LNCaP clone FGC (cell line): Measurements from ENCODE around the gene PGM1.

ENCODE experiments used
- DNase-seq: peaks from one replicate; pipeline ENCODE4 v3.0.0-alpha.2; 2011; ENCODE audit warnings: low read depth
- H3K4me3 ChIP-seq: 2 replicates; pipeline ENCODE4 v1.5.1; 2011; ENCODE audit warnings: mild to moderate bottlenecking, low read depth, low read length, control low read depth
- TF ChIP-seq, protein P1 (sequence below): IDR thresholded peaks from 2 replicates; pipeline ENCODE4 v1.5.1; 2012; ENCODE audit warnings: mild to moderate bottlenecking; ENCODE audit not compliant: control insufficient read depth, insufficient read depth; ENCODE audit errors: extremely low read depth

PGM1 gene

DNA sequence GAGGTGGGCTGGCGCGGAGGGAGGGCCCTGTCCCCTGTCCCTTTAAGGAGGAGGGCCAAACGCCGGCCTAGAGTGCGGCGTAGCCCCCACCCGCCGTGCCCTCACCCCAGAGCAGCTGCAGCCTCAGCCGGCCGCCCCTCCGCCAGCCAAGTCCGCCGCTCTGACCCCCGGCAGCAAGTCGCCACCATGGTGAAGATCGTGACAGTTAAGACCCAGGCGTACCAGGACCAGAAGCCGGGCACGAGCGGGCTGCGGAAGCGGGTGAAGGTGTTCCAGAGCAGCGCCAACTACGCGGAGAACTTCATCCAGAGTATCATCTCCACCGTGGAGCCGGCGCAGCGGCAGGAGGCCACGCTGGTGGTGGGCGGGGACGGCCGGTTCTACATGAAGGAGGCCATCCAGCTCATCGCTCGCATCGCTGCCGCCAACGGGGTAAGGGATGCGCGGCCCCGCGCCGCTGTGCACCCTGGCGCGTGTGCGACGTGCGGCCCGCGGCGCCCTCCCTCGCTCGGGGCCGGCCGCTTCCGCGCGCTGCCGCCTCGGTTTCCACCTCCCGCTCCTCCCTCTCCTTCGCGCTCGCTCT is at the start of gene PGM1:
Gene PGM1, plus strand, starts transcription at position 109 of the 583 bp plus-strand sequence. Its CDS starts 78 bp downstream, at position 187.
- TF ChIP-seq, protein P1, sequence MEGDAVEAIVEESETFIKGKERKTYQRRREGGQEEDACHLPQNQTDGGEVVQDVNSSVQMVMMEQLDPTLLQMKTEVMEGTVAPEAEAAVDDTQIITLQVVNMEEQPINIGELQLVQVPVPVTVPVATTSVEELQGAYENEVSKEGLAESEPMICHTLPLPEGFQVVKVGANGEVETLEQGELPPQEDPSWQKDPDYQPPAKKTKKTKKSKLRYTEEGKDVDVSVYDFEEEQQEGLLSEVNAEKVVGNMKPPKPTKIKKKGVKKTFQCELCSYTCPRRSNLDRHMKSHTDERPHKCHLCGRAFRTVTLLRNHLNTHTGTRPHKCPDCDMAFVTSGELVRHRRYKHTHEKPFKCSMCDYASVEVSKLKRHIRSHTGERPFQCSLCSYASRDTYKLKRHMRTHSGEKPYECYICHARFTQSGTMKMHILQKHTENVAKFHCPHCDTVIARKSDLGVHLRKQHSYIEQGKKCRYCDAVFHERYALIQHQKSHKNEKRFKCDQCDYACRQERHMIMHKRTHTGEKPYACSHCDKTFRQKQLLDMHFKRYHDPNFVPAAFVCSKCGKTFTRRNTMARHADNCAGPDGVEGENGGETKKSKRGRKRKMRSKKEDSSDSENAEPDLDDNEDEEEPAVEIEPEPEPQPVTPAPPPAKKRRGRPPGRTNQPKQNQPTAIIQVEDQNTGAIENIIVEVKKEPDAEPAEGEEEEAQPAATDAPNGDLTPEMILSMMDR = no peak
- peak within 1 kb of the TSS; percentile 68 for H3K4me3 ChIP-seq
- DNase-seq = peak; percentile 59

DNA sequence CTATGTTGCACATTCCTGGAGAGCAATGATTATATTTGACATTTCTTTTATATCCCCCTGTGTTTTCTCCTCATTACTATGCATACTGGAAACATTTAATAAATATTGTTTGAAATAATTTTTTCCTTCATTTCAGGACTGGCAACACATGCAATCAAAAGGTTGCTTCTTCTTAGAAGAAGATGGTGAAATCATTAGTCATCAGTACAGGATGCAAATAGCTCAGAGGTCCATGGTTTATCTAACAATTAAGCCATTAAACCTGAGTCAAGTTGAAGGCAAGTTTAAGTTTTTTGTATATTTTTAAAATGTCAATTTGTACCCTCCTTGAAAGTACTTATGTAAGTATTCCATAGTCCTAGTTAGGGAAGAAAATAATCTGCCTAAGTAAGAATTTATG is 47.4 kb upstream of the PGM1 start:
- H3K4me3 ChIP-seq = no peak overlapping the region
- no peak for DNase-seq
- TF ChIP-seq, protein P1 = no peak

GRCh38 chr1:63547621-63548294 is 45.5 kb upstream of the PGM1 start:
- peak; percentile 96 for DNase-seq
- H3K4me3 ChIP-seq = no peak overlapping the region
- TF ChIP-seq, protein P1 = no peak

DNA sequence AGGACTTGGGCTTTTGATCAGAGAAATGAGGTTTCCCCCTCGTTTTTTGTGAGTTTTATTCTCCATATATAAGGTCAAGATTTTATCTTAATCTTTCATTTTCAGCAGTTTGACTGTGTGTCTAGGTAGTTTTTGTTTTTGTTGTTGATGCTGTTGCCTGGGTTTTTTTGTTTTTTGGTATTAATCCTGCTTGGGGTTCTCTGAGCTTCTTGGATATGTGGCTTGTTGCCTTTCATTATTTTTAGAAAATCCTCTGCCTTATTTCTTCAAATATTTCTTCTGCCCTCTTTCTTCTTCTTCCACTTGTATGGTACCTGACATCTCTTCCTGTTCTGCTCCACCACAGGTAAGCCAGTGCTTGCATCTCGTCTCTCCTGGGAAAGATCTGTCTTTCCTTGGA is 44.9 kb upstream of the PGM1 start:
- TF ChIP-seq, protein P1 = no peak
- H3K4me3 ChIP-seq = no peak overlapping the region
- no peak for DNase-seq

- no peak overlapping the region for H3K4me3 ChIP-seq
- TF ChIP-seq, protein P1 = no peak
- no peak for DNase-seq
These were observed 44.3 kb upstream of the PGM1 start for GRCh38 chr1:63548877-63549276.

- TF ChIP-seq, protein P1 = no peak
- no peak overlapping the region for H3K4me3 ChIP-seq
- peak; percentile 70 for DNase-seq
These were observed 37.7 kb upstream of the PGM1 start for GRCh38 chr1:63555480-63555879.
